Measurements from ENCODE around the gene ZNF8.
"Not testable (repeated sequence)": the region's sequence is repeated elsewhere in the genome, so short reads cannot be mapped to it uniquely, and the experiment has no call there.

The ZNF8 gene

GRCh38 chr19:58291943-58292342 lies 13.2 kb downstream of the ZNF8 start:
- FAIRE-seq = no peak
- no peak for DNase-seq (ENCODE audit: extremely low spot score, insufficient read length, low read depth)

GRCh38 chr19:58294743-58295374 lies 16.1 kb downstream of the ZNF8 start:
- DNase-seq (ENCODE audit: extremely low spot score, insufficient read length, low read depth) (no peak), FAIRE-seq (no peak)

GRCh38 chr19:58296104-58296503 lies 17.3 kb downstream of the ZNF8 start:
- FAIRE-seq (no peak), DNase-seq (ENCODE audit: extremely low spot score, insufficient read length, low read depth) (no peak)

GRCh38 chr19:58300620-58301019 lies 21.9 kb downstream of the ZNF8 start:
- DNase-seq (ENCODE audit: extremely low spot score, insufficient read length, low read depth) = no peak
- no peak for FAIRE-seq

GRCh38 chr19:58304255-58304654 lies 25.5 kb downstream of the ZNF8 start:
- FAIRE-seq = no peak
- no peak for DNase-seq (ENCODE audit: extremely low spot score, insufficient read length, low read depth)

- no peak for DNase-seq (ENCODE audit: extremely low spot score, insufficient read length, low read depth)
- peak; percentile 26 for FAIRE-seq
Observed at GRCh38 chr19:58304748-58305064, 26.0 kb downstream of the ZNF8 start.

GRCh38 chr19:58305065-58305931 lies 26.5 kb downstream of the ZNF8 start, which contains the start of gene ERVK3-1:
Gene ERVK3-1 (plus strand): TSS chr19:58305377. CDS start chr19:58312169, 6,792 bp downstream.
- peak; percentile 94 for DNase-seq (ENCODE audit: extremely low spot score, insufficient read length, low read depth)
- peak; percentile 98 for FAIRE-seq

- DNase-seq (ENCODE audit: extremely low spot score, insufficient read length, low read depth) (no peak), FAIRE-seq (peak; percentile 69)
Observed at GRCh38 chr19:58305932-58306323, 27.2 kb downstream of the ZNF8 start.

- FAIRE-seq = no peak
- DNase-seq (ENCODE audit: extremely low spot score, insufficient read length, low read depth) = no peak
Observed at GRCh38 chr19:58307736-58308135, 29.0 kb downstream of the ZNF8 start.

GRCh38 chr19:58310685-58311084 lies 31.9 kb downstream of the ZNF8 start:
- DNase-seq (ENCODE audit: extremely low spot score, insufficient read length, low read depth) = not testable (repeated sequence)

GRCh38 chr19:58311345-58311865 lies 32.6 kb downstream of the ZNF8 start:
- DNase-seq (ENCODE audit: extremely low spot score, insufficient read length, low read depth) (no peak), FAIRE-seq (no peak)

More at GRCh38 chr19:58310685-58311084, 31.9 kb downstream of the ZNF8 start:
- FAIRE-seq = not testable (repeated sequence)

GRCh38 chr19:58315580-58315979 lies 36.8 kb downstream of the ZNF8 start:
- no peak for DNase-seq (ENCODE audit: extremely low spot score, insufficient read length, low read depth)
- no peak for FAIRE-seq

GRCh38 chr19:58317476-58318072 lies 38.8 kb downstream of the ZNF8 start:
- FAIRE-seq (no peak), DNase-seq (ENCODE audit: extremely low spot score, insufficient read length, low read depth) (no peak)

- no peak for FAIRE-seq
- no peak for DNase-seq (ENCODE audit: extremely low spot score, insufficient read length, low read depth)
Observed at GRCh38 chr19:58318297-58318696, 39.5 kb downstream of the ZNF8 start.

- DNase-seq (ENCODE audit: extremely low spot score, insufficient read length, low read depth) = no peak
- no peak for FAIRE-seq
Observed at GRCh38 chr19:58319241-58319640, 40.5 kb downstream of the ZNF8 start.

- FAIRE-seq (no peak), DNase-seq (ENCODE audit: extremely low spot score, insufficient read length, low read depth) (no peak)
Observed at GRCh38 chr19:58325311-58326022, 46.7 kb downstream of the ZNF8 start.

- no peak for DNase-seq (ENCODE audit: extremely low spot score, insufficient read length, low read depth)
- no peak for FAIRE-seq
Observed at GRCh38 chr19:58326501-58326913, 47.8 kb downstream of the ZNF8 start.

- peak; percentile 92 for DNase-seq (ENCODE audit: extremely low spot score, insufficient read length, low read depth)
- FAIRE-seq = peak; percentile 81
Observed at GRCh38 chr19:58326914-58327726, 48.4 kb downstream of the ZNF8 start, which contains the start of gene ZSCAN22. Gene ZSCAN22 (plus strand): TSS chr19:58326994. CDS start chr19:58334803, 7,809 bp downstream.

- DNase-seq (ENCODE audit: extremely low spot score, insufficient read length, low read depth) = no peak
- no peak for FAIRE-seq
Observed at GRCh38 chr19:58328999-58329398, 50.2 kb downstream of the ZNF8 start.
